GM19395 (cell line): Measurements from ENCODE around the gene MICAL3.

ENCODE experiments used
- ATAC-seq: cut with Tn5 transposase; IDR thresholded peaks from one replicate; pipeline ENCODE4 v1.9.1; 2021; ENCODE audit warnings: mild to moderate bottlenecking, moderate library complexity; ENCODE audit not compliant: unreplicated experiment

The MICAL3 gene

DNA sequence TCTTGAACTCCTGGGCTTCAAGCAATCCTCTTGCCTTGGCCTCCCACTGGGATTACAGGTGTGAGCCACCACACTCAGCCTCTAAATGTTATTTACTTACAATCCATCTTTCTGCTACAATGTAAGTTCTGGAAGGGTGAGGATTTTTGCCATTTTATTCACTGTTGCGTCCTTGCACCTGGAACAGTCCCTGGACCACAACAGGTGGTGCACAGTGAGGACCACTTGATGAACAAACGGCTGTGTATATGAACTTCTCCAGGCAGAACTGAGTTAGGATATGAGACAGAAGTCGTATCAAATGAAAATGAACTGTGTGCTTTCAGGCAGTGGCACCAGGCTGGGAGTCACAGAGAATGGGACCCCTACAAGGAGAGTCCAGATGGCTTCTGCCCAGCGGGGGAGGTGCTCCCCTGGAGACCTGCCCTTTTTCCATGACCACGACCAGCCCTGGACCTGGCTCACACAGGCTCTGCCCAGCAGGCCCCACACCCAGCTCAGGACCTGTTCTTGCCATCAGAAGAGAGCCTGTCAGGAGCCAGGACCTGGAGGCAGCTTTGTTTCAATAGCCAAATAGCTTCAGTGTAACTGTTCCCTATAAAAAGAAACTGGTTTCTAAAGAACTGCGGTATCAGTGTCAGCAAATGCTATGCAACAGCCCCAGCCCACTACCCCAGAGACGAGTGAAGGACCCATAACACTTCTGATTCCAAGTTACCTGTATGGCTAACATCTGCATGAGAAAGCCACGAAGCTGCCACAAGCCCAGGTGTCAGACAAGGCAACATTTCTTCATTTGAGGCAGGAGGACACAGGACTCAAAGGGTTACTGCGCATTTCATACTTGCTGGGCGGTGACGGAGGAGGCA, 104.9 kb downstream of the MICAL3 start:
- no peak for ATAC-seq

DNA sequence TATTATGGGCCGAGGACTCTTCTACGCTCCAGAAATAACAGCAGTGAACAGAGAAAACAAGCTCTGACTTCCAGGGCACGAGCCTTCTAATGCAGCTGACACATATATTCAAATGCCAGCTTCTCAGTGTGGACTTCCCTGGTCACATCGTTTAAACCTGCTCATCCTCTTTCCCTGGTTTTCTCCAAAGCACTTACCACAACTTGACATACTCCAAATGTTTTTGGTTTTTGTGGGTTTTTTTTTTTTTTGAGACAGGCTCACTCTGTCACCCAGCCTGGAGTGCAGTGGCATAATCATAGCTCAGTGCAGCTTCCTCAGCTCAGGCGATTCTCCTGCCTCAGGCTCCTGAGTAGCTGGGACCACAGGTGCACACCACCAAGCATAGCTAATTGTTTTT, 105.5 kb downstream of the MICAL3 start:
- no peak for ATAC-seq

DNA sequence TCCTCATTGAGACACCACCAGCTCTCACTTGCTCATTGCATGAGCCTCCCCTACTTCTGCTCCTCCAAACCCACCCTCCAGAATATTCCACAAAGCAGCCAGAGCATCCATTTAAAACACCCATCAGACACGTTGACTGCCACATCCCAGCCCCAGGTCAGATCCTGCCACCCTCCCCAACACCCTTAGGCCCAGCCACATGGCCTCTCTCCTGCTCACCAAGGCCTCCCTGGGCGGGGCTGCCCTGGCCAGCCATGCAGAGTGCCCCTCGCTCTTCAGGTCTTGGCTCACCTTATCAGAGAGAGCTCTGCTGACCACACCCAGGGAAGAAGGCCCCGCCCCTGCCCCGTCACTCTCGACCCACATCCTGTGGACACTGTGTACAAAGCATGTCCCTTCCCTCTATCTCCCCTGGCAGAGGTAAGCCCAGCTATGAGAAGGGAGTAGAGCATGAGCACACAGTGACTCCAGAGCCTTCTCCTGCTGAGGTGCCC, 106.8 kb downstream of the MICAL3 start:
- ATAC-seq, result no peak

DNA sequence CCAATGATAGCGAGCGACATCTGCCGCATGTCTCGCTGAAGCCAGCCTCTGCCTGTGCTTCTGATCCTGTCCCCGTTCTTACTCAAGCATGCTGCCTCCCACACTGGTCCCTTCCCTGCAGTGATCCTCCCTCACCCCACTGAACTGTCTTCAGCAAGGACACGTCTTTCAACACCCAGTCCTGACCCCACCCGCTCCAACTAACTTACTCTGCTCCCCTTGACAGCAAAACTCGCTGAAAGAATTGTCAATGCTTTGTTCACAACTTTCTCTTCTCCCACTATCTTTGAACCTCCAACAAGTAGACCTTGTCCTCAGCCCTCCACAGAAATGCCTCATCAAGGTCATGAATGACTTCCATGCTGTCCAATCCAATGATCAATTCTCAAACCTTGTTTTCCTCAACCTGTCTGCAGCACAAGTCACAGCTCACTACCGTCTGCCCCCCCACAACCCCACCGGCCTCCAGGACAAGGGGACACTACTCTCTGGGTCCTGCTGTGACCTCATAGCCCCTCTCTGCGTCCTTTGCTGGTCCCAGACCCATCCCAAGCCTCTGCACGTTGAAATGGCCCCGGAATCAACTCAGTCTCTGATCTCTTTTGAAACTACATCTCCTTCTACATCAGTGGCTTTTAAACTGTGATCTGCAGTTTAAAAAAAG, 108.0 kb downstream of the MICAL3 start:
- ATAC-seq, result no peak

DNA sequence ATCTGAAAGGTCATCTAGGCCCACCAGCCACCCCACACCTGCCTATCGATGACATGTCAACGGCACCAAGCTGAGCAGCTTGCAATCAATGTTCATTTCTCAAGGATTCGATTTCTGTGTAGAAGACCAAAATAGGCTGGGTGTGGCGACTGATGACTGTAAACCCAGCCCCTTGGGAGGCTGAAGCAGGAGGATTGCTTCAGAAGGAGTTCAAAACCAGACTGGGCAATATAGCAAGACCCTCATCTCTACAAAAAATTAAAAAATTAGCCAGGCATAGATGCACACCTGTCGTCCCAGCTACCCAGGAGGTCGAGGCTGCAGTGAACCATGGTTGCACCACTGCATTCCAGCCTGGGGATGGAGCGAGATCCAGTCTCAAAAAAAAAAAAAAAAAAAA, 108.7 kb downstream of the MICAL3 start:
- no peak for ATAC-seq

DNA sequence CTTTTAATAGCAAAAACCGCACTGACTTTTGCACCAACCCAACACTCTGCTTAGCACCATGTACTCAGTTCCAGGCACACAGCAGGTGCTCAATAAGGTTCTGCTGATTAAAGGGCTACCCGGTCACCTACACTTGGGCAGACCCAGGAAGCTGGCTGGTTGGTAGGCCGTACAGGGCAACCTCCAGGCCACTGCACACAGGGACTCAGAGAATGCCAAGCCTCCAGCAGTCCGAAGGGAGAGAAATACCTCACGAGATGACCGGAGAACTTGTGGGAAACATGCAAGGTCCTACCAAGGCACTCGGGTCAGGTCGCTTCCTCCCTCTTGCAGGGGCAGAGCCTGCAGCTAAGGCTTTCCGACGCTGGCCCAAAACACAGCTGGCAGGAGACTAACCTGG, 109.2 kb downstream of the MICAL3 start:
- no peak for ATAC-seq

DNA sequence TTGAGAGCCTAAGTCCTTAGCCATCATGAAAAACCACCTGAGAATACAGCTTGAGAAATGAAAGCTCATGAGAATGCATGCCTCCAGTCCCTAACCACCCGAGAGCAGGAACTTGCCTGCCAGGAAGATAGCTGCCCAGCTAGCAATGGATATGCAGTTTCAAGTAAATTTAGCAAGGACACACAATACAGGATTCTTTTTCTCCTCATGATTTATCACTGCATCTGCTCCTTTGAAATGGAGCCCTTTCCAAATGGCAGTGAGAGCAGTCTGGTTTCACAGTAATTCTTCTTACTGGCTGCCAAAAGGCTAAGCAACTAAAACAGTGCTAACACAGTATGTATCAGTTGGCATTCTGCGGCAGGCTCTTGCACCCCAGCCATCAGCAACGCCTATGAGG, 109.9 kb downstream of the MICAL3 start:
- no peak for ATAC-seq

DNA sequence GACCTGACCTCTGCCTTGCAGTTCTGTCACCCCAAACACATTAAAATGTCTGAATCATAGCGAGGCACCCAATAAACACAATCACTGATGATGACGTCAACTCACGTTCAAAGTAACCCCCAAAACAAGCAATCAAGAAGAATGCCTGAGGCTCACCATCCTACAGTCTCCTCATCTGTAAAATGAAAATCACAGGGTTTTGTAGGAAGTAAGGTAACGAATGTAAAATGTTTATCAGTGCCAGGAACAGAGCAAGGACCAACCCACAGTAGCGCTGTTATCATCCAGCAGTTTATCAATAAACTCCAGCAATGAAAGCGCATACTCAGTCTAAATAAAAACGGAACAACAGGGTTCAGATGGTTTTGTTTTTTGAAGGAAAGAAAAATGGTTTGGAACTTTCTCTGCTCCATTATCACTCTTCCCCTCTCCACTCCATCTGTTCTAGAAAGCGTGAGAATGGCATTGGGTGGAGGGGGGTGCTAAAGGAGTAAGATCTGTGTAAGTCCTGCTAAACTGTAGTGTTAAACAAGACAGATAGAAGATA, 110.5 kb downstream of the MICAL3 start:
- no peak for ATAC-seq

DNA sequence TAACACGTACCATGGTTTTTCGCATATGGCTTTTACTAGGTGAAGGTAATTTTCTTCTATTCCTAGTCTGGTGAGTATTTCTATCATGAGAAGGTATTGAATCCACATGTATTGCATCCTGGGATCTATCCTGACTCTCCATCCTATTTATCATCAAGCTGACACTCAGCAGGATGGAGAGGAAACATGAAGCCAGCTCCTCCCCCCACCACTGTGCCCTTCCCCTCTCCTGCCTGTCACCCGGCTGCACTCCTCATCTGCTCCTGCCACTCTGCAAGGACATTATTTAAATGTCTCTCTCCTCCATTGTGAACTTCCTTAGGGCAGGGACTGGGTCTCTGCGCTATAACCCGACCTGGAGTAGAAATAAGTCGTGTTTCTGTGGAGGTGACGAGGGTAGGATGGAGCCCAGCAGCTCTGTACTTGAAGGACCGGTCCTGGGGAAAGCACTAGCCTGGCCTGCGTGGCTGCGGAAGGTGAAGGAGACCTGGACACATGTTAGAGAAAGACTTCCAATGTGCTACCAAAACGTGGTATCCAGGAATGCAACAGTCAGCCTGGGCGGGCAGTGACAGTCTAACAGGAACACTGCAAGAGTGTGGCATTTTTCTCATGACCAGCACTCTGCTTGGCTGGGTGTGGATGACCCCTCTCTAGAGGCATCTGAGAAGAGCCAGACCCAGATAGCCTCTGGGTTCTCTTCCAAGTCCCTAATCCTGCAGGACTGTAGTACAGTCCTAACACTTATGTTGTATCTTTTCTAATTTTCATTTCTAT, 111.2 kb downstream of the MICAL3 start:
- no peak for ATAC-seq

DNA sequence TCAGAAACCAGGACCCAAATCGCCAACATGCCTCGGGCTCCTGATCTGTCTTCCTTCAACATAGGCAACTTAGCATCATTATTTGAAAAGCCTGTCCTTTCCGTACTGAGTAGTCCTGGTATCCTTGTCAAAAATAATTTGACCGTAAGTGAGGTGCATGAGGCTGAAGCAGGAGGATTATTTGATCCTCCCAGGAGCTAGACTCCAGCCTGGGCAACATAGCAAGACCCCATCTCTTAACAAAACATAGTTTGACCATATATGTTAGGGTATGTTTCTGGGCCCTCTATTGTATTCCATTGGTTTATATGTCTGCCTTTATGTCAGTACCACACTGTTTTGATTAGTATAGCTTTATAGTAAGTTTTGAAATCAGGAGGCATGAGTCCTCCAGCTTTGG, 112.5 kb downstream of the MICAL3 start:
- ATAC-seq, result no peak

DNA sequence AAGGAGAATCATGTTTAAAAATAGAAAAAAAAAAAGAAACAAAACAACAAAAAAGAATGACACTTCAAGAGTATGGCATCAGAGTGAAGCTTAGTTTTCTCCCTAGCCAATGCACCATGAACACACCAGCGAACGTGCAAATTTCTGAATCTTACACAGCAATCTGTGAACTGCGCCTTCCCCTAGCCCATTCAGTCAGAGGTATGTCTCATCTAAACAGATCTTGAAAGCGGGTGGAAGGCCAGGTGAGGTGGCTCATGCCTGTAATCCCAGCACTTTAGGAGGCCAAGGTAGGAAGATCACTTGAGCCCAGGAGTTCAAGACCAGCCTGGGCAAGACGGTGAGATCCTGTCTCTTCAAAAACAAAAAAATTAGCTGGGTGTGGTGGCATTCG, 113.1 kb downstream of the MICAL3 start:
- ATAC-seq, result no peak

DNA sequence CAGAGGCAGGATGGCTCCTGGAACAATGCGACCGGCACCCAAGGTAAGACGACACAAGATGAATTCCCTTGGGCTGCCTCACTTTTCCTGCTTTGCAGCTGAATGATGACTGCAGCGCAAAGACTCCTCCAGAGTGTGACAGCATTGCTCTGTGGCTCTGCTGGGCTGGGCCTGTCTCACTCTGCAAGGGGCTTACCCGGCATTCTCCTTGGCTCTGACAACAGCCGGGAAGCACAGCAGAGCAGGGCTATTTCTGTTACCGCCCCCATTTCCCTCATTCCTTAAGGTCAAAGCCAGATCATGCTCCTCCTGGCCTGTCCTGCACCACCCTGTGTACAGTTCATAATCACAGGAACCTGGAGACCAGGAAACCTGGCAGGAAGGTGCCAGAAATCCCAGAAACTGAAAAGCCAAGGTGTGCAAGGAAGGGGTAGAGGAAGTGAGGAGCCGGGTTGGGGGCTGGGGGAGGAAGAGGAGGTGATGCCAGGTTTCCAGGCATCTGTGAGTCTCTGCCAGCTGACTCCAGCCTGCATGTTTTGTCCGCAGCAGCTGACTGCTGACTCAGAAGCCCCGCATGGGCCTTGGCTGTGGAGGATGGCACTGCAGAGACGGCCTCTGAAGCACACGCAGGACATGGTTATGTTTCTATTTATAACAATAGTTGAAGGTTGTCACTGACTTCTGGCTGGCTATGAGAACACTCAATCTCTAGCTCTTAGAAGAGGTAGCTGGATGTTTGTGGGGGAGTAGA, 113.6 kb downstream of the MICAL3 start:
- ATAC-seq, result no peak

DNA sequence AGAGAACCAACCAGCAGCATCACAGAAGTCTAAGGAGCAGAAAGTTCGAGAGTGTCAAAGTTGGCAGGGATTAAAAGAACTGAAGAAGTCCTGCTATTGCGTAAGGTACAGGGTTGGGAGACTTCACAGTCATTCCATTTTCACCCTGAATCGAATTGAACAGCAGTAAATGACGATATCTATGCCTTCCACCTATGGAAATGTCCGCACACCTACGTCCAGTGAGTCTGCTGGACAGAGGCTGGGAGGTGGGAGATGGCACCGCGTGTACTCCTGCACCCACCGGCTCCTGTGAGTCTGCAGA, 116.7 kb downstream of the MICAL3 start:
- ATAC-seq, result no peak

DNA sequence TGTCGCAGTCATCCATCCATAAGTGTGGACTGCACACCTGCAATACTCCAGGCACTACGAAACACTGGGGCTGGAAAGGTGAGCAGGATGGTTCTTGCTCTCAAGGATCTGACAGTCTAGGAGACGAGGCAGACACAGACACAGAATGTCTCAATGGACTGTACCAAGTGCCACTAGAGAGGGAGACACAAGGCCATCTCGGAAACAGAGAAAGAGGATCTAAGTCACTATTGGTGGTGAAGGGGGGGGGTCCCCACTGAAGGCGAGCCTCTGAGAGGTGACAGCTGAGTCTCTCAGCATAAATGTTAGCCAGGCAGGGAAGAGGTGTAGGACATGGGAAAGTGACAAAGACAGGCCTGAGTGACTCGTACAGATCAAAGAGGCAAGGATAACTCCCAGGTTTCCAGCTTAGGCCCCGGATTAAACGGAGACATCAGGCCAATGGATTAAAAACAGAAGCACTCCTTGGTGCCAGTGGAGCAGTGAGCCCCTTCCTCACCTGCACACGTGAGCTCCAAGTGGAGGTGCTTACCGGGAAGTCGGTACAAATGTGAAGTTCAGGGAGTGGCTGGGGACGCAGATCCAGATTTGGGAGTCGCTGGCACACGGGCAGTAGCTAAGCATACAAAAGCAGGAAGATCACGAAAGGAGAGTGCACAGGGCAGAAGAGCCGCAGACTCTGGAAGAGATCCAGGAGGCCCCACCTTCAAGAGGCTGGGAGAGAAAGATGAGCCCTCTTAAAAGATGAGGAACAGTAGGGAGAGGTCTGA, 117.2 kb downstream of the MICAL3 start:
- ATAC-seq, result no peak

DNA sequence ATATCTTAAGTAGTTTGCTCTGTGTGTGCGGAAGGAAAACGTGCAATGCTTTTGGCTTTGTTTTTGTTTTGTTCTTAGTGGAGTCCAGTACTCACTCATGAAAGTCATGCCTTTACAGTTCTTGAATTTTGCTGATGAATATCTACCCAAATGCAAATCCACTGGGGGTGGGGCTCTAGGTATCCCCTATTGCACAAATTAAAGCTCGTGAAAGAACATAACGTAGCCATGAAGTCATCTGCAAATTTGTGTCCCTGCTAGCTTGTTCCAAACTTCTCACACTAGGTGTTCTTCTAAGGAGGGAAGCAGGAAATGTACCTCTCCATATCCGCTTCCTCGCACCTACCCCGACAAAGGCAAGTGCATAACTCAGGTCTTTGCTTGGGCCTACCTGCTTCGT, 118.9 kb downstream of the MICAL3 start:
- no peak for ATAC-seq

DNA sequence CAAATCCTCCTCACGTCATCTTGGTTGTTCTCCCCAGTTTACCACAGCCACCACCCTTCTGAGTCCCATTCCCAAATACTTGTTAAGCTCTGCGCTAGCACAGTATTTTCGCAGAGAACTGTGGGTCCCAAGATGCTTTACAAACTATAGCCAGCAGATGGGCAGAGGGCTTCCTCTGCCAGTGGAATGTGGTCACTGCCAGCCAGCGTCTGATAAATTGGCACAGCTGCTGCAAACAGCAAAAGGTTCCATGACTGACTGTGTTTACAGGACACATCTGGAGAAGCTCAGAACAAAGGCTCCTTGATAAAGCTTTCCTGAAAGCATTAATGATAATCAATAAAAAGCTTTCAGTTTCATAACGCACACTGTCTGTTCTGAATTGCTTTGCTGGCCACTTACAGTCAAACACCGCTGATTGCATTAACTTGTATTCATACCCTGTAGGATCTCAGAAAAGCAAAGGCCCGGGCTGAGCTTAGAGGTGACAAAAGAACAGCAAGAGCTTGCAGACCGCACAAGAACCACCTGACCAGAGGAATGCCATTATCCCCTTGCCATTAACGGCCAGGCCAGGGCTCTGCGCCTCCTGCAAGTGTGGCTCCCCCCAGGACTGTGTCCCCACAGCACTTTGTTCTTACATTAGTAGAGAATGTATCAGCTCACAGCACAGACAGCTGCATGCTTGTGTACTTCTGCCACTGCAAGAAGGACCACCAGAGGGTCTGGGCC, 120.6 kb downstream of the MICAL3 start:
- no peak for ATAC-seq

DNA sequence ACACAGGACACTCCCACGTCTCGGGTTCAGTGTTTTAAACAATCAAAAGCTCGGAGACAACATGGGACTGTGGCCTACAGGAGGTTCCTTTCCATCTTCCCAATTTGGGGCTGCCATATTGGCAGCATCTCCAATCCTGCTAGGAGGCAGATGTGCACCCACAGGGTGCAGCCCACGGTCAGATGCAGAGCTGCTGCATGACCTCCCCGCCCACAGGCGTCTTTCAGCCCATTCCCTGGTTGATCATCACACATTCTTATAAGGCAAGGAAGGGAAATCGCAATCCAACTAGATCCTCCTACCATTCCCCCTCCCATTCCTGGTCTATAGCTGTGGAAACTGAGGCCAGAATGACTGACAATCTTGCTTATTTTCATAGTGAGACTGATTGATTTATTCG, 121.4 kb downstream of the MICAL3 start:
- ATAC-seq, result no peak

DNA sequence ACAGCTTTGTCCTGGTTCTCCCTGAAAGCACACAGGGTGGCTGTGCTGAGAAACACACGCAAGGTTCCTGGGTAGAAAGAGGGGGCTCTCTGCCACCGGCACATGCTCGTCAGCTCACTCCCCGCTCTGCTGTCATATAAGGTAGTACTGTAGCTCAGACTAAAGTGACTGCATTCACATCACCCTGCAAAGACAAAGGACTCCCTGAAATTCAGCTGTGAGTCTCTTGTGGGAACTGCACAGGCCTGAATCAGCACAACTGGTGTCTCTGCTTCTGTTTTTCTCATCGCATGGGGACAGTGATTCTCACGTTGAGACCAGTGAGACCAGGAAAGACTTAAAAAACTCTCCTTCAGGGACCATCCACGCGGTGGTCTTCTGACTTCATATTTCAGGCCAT, 126.0 kb downstream of the MICAL3 start:
- no peak for ATAC-seq

DNA sequence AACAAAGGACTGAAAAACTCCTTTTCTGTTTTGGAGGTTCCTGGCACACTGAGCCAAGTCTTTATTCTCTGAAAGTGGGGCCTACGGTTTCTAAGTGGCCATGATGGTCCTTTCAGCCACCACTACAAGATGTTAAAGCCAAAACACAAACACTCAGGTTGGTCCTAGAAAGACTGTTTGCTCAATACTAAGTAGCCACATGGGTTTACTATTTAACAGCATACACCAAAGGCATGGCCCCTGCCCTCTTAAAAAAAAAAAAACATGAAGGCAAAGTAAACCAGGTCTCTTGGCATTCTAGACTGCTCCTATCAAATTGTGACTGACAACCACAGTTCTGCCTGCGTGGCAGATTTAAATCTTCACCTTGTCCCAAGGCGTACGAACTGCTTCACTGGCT, 126.5 kb downstream of the MICAL3 start:
- no peak for ATAC-seq
